ENCODE measurements around the gene KIAA0825. TPM values are rescaled to one million over a fixed set of nuclear protein-coding genes. Genes with fewer than 3 reads are reported as not detected.

Gene KIAA0825
- total RNA-seq, 1 experiment from 2014 or later = 1.9 TPM

DNA sequence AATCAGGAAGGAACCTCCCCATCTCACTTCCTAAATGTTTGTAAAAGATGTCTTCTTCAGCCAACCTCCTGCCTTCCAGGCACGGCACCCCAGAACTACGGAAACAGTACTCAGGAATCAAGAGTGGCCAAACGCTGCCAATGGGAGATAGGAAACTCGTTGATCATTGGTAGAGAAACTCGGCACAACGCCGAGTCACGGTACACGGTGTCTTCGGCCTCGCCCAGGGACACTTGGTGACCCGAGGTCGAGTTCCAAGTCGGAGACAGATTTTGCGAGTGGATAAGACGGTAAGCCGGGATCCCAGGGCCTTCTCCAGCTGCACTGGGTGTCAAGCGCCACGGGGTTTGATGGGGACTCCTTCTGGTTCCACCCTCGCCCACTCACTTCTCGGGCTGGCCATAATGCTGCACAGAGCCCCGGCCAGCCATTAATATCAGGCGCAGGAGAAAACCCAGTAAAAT lies 343 bp downstream of the KIAA0825 start:
- H4K20me1 ChIP-seq (ENCODE audit: insufficient read depth) = no peaks in the 10 kb centered on the region
- DNase-seq = peak; percentile 49 to 57

DNA sequence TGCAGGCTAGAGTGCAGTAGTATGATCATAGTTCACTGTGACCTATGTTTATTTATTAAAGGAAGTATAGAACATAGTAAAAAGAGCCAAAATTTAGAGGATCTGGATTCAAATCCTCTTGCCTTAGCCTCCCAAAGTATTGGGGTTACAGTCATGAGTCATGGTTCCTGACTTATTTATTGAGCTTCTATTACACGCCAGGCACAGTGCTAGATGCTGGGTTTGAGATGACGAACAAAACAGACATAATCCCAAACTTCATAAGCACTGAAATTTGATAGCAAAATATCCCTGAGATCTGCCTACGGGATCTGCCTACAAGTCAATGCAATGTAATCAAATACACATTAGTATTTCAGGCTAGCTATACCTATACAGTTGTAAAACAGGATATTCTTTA lies 2.5 kb downstream of the KIAA0825 start:
- peaks cover 26% of the 10 kb centered on the region for H3K4me1 ChIP-seq (replicated peaks; ENCODE audit: insufficient read depth)
- no peak for DNase-seq
- no peaks in the 10 kb centered on the region for H3K36me3 ChIP-seq (ENCODE audit: low read depth)
- no peak overlapping the region for H2AFZ ChIP-seq
- H3K27ac ChIP-seq = no peak overlapping the region
- H3K27me3 ChIP-seq (ENCODE audit: insufficient read depth, low read depth) = no peaks in the 10 kb centered on the region
- BruUV-seq (replicated peaks) = no TSS peak
- H3K4me3 ChIP-seq = no peak overlapping the region
- CTCF ChIA-PET = no interaction called here
- H3K9me2 ChIP-seq (ENCODE audit: insufficient read depth) = no peaks in the 10 kb centered on the region
- peaks cover 9% of the 10 kb centered on the region for H3F3A ChIP-seq (ENCODE audit: insufficient read depth, low read depth)
- H3K4me2 ChIP-seq = no peak overlapping the region
- POLR2A ChIA-PET (ENCODE audit: unreplicated experiment) = no interaction called here
- peaks cover 31% of the 10 kb centered on the region for H3K79me2 ChIP-seq (ENCODE audit: low read depth)
- TF ChIP-seq CTCF (conservative IDR thresholded peaks at IDR 0.05) (no peak), EZH2 (IDR thresholded peaks at IDR 0.05; ENCODE audit: low read depth) (no peak)
- H4K20me1 ChIP-seq (ENCODE audit: insufficient read depth) = no peaks in the 10 kb centered on the region
- H3K9me3 ChIP-seq (ENCODE audit: insufficient read depth, low read depth) = no peaks in the 10 kb centered on the region
- intact Hi-C loops (cut with micrococcal nuclease; ENCODE audit: unreplicated experiment) = no loop called here

More for the DNA sequence above, 343 bp downstream of the KIAA0825 start:
- Histone ChIP-seq H3K4me3 (peak overlapping the region; percentile 70), H3K36me3 (ENCODE audit: low read depth) (no peaks in the 10 kb centered on the region), H3K9me3 (ENCODE audit: insufficient read depth, low read depth) (no peaks in the 10 kb centered on the region), H2AFZ (peak overlapping the region; percentile 94), H3F3A (ENCODE audit: insufficient read depth, low read depth) (peaks cover 9% of the 10 kb centered on the region), H3K9me2 (ENCODE audit: insufficient read depth) (no peaks in the 10 kb centered on the region), H3K4me1 (replicated peaks; ENCODE audit: insufficient read depth) (peaks cover 26% of the 10 kb centered on the region), H3K79me2 (ENCODE audit: low read depth) (peaks cover 49% of the 10 kb centered on the region), H3K4me2 (peak overlapping the region; percentile 87), H3K27me3 (ENCODE audit: insufficient read depth, low read depth) (no peaks in the 10 kb centered on the region), H3K27ac (peak overlapping the region; percentile 56)
- no TSS peak for BruUV-seq (replicated peaks)
- POLR2A ChIA-PET (ENCODE audit: unreplicated experiment) = interaction anchor here (0.6 kb wide), 1 partner anchor 600 kb away, joined by 5 read pairs; no protein-coding TSS in a partner anchor
- intact Hi-C loops (cut with micrococcal nuclease; ENCODE audit: unreplicated experiment) = loop anchor here (2.0 kb wide), 1 partner anchor 507 kb away; a partner anchor contains a TSS
- CTCF ChIA-PET = no interaction called here
- TF ChIP-seq EZH2 (IDR thresholded peaks at IDR 0.05; ENCODE audit: low read depth) = no peak
- no peak for TF ChIP-seq CTCF (conservative IDR thresholded peaks at IDR 0.05)

DNA sequence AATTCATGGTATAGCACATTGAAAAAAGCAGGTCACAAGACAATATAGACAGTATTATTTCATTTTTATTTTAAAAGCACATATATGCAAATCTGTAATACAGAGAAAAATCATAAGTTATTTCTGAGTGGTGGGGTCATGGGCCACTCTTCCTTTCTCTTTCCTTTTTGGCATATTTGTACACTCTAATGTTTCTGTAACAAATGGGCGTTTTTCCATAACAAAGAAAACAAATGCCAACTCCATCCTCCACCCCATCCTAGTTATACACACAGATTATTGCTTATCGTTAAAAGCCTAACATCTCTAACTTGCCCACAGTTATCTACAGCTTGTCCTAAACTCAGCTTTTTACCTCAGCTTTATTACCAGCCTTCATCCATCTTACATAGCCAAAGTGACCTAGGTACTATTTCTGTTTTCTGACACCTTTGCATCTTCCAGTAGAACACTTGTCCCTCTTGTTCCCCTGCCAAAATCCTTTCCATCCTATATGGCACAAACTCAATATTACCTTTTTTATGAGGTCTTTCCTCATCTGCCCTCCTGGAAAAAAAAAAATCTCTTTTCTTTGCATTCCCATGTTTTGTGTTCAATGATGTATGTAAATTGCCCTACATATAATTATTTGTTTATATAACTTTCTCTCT lies 4.1 kb downstream of the KIAA0825 start:
- CTCF ChIA-PET = no interaction called here

More for the DNA sequence above, 4.1 kb downstream of the KIAA0825 start:
- Histone ChIP-seq H3K4me2 (no peak overlapping the region), H3K27ac (no peak overlapping the region), H3K9me3 (ENCODE audit: insufficient read depth, low read depth) (no peaks in the 10 kb centered on the region), H3K79me2 (ENCODE audit: low read depth) (peaks cover 16% of the 10 kb centered on the region), H3F3A (ENCODE audit: insufficient read depth, low read depth) (peaks cover 9% of the 10 kb centered on the region), H3K4me3 (no peak overlapping the region), H3K4me1 (replicated peaks; ENCODE audit: insufficient read depth) (peaks cover 11% of the 10 kb centered on the region), H3K9me2 (ENCODE audit: insufficient read depth) (no peaks in the 10 kb centered on the region), H2AFZ (no peak overlapping the region), H3K36me3 (ENCODE audit: low read depth) (no peaks in the 10 kb centered on the region), H4K20me1 (ENCODE audit: insufficient read depth) (no peaks in the 10 kb centered on the region), H3K27me3 (ENCODE audit: insufficient read depth, low read depth) (no peaks in the 10 kb centered on the region)
- no TSS peak for BruUV-seq (replicated peaks)
- DNase-seq = no peak
- POLR2A ChIA-PET (ENCODE audit: unreplicated experiment) = no interaction called here
- intact Hi-C loops (cut with micrococcal nuclease; ENCODE audit: unreplicated experiment) = no loop called here
- TF ChIP-seq CTCF (conservative IDR thresholded peaks at IDR 0.05) (no peak), EZH2 (IDR thresholded peaks at IDR 0.05; ENCODE audit: low read depth) (no peak)
